Endothelial cell of umbilical vein (primary cell): ENCODE data around the gene ARHGEF28. TPM values are rescaled to one million over a fixed set of nuclear protein-coding genes. Genes with fewer than 3 reads are reported as not detected.

Experiments
- BruUV-seq: library from RNA; stranded (reverse); fragments of 400-500 nt; replicated peaks from 2 replicates; lab custom pipeline; 2021; lab: Mats Ljungman, UMichigan
- CTCF ChIA-PET: fragments of 300-600, 350-600 bp; sonication (Branson Sonifier 250); formaldehyde crosslinking; loops from one replicate; lab custom pipeline; 2021; ENCODE audit warnings: antibody characterized with exemption, inconsistent platforms; lab: Charles Lee
- POLR2A ChIA-PET: fragments of 300-600, 350-600 bp; sonication (Branson Sonifier 250); formaldehyde crosslinking; loops from one replicate; lab custom pipeline; 2021; ENCODE audit warnings: antibody characterized with exemption, inconsistent platforms; lab: Charles Lee
- DNase-seq: peaks from one replicate; pipeline ENCODE4 v3.0.0-alpha.2; 2011; ENCODE audit warnings: low read depth, low spot score
- FAIRE-seq: peaks from 2 replicates; lab custom pipeline; 2011; peaks lifted over from hg19 to GRCh38; lab: Jason Lieb, UNC
- H2AFZ ChIP-seq: 2 replicates; pipeline ENCODE4 v1.6.0; 2012; ENCODE audit warnings: low read depth, low read length, control low read depth, inconsistent platforms
- H3K27ac ChIP-seq: 2 replicates; pipeline ENCODE4 v1.5.1; 2011; ENCODE audit warnings: low read depth, mild to moderate bottlenecking, control low read depth, low read length, moderate library complexity; ENCODE audit not compliant: insufficient read depth
- H3K27me3 ChIP-seq, 2 experiments: 2 replicates each; pipeline versions ENCODE4 v1.6.0 to v1.6.1; 2011; ENCODE audit warnings: low read length in 2 of 2, mixed read lengths in 1 of 2; ENCODE audit not compliant: control insufficient read depth in 2 of 2, insufficient read depth in 2 of 2
- H3K36me3 ChIP-seq, 2 experiments: 2 replicates in 1 of 2; 3 replicates in 1 of 2; pipeline ENCODE4 v1.5.1; 2011; ENCODE audit warnings: low read length in 2 of 2, mild to moderate bottlenecking in 1 of 2, moderate library complexity in 1 of 2; ENCODE audit not compliant: control insufficient read depth in 2 of 2, insufficient read depth in 2 of 2; ENCODE audit errors: extremely low read depth in 1 of 2
- H3K4me1 ChIP-seq: 3 replicates; pipeline ENCODE4 v1.5.1; 2011; ENCODE audit warnings: mild to moderate bottlenecking, low read length; ENCODE audit not compliant: control insufficient read depth, insufficient read depth; ENCODE audit errors: extremely low read depth
- H3K4me2 ChIP-seq: 2 replicates; pipeline ENCODE4 v1.6.1; 2011; ENCODE audit warnings: low read length, control low read depth, mixed read lengths; ENCODE audit not compliant: insufficient read depth
- H3K4me3 ChIP-seq, 3 experiments: fragments of 200-600 bp in 1 of 3; sonication (generic), shearing (Covaris generic) in 1 of 3; replicated peaks in 1 of 3; 2 replicates each; pipeline ENCODE4 v1.5.1; 2011 to 2016; ENCODE audit warnings: control low read depth in 3 of 3, low read length in 3 of 3, mild to moderate bottlenecking in 2 of 3, inconsistent platforms in 1 of 3, low read depth in 1 of 3, moderate library complexity in 1 of 3; ENCODE audit not compliant: insufficient read depth in 1 of 3
- H3K79me2 ChIP-seq: 2 replicates; pipeline ENCODE4 v1.6.0; 2012; ENCODE audit warnings: low read length, inconsistent platforms; ENCODE audit not compliant: control insufficient read depth, insufficient read depth
- H3K9ac ChIP-seq: replicated peaks from 2 replicates; pipeline ENCODE3; 2011; ENCODE audit warnings: low read length, control low read depth; ENCODE audit not compliant: insufficient read depth; ENCODE audit errors: extremely low read depth
- H3K9me1 ChIP-seq: replicated peaks from 3 replicates; pipeline ENCODE4 v1.6.0; 2011; ENCODE audit warnings: mild to moderate bottlenecking, low read length; ENCODE audit not compliant: control insufficient read depth, insufficient read depth; ENCODE audit errors: extremely low read depth
- H3K9me3 ChIP-seq: replicated peaks from 2 replicates; pipeline ENCODE4 v1.5.1; 2012; ENCODE audit warnings: low read length, inconsistent platforms; ENCODE audit not compliant: control insufficient read depth, insufficient read depth
- H4K20me1 ChIP-seq: replicated peaks from 2 replicates; pipeline ENCODE3; 2011; ENCODE audit warnings: mild to moderate bottlenecking, low read length; ENCODE audit not compliant: control insufficient read depth, insufficient read depth; ENCODE audit errors: extremely low read depth
- EZH2 ChIP-seq: IDR thresholded peaks from 2 replicates; pipeline ENCODE4 v1.6.1; 2012; ENCODE audit warnings: borderline replicate concordance, low read depth, mild to moderate bottlenecking, moderate library complexity, low read length, inconsistent platforms; ENCODE audit not compliant: severe bottlenecking
- FOS ChIP-seq: IDR thresholded peaks from 2 replicates; pipeline ENCODE4 v1.6.1; 2011; ENCODE audit warnings: mild to moderate bottlenecking, low read length, moderate library complexity, borderline replicate concordance; ENCODE audit not compliant: insufficient read depth
- GATA2 ChIP-seq: IDR thresholded peaks from 2 replicates; pipeline ENCODE4 v1.7.0; 2011; ENCODE audit warnings: low read depth, mild to moderate bottlenecking, moderate library complexity, mixed read lengths, low read length; ENCODE audit not compliant: insufficient read length, insufficient read depth
- JUN ChIP-seq: IDR thresholded peaks from 2 replicates; pipeline ENCODE4 v1.6.1; 2011; ENCODE audit warnings: borderline replicate concordance, low read depth; ENCODE audit not compliant: insufficient read length, insufficient read depth
- MYC ChIP-seq: IDR thresholded peaks from one replicate; pipeline ENCODE4 v1.6.1; 2011; ENCODE audit warnings: mild to moderate bottlenecking, low read depth, low read length
- POLR2A ChIP-seq: IDR thresholded peaks from 2 replicates; pipeline ENCODE4 v1.6.1; 2012; ENCODE audit warnings: low read depth, mild to moderate bottlenecking, control low read depth, low read length
- POLR2AphosphoS5 ChIP-seq: IDR thresholded peaks from 2 replicates; pipeline ENCODE4 v1.6.1; 2012; ENCODE audit warnings: low read depth, mild to moderate bottlenecking, control low read depth, low read length, moderate library complexity; ENCODE audit not compliant: insufficient read depth
- dilution Hi-C: fragments of 300-500 bp; cut with MboI; formaldehyde crosslinking; loops from one replicate; pipeline ENCODE4 v1.15.0; 2019; ENCODE audit warnings: low sequenced_read_pairs; ENCODE audit not compliant: extremely low pct_ligation_motif_present
- intact Hi-C: fragments of 100-400 bp; cut with micrococcal nuclease; formaldehyde crosslinking; loops from one replicate; pipeline ENCODE4 v1.10.0; 2022
- polyA plus RNA-seq, 4 experiments: library from polyadenylated mRNA; depleted of rRNA in 3 of 4; stranded (reverse) in 3 of 4; unstranded in 1 of 4; fragments of >200 nt; gene quantifications; 2 replicates each; pipeline versions ENCODE4 v1.2.1 to v1.2.3, GENCODE V29; 2011 to 2012; ENCODE audit warnings: missing spikeins in 1 of 4
- total RNA-seq: library from RNA; stranded (reverse); gene quantifications from 2 replicates; pipeline ENCODE4 v1.2.3, GENCODE V29; 2021
- TF ChIP-seq, protein P1 (sequence below), 2 donors: IDR thresholded peaks; 1 replicate in 1 of 2; 2 replicates in 1 of 2; pipeline ENCODE4 v1.5.1; 2011; ENCODE audit warnings: low read length in 2 of 2, mild to moderate bottlenecking in 2 of 2, moderate library complexity in 2 of 2, control low read depth in 1 of 2, inconsistent platforms in 1 of 2, low read depth in 1 of 2; ENCODE audit not compliant: insufficient read depth in 1 of 2; ENCODE audit errors: extremely low read depth in 1 of 2
- TF ChIP-seq, protein P2 (sequence below): IDR thresholded peaks from 2 replicates; pipeline ENCODE4 v1.6.1; 2011; ENCODE audit not compliant: insufficient read depth, insufficient read length

Gene ARHGEF28
- total and polyA plus RNA-seq, 2 donors (not counting 3 experiments of a cell fraction or from before 2014, with no cell fraction given) = 29.5 to 108 TPM

GRCh38 chr5:73967347-73967746 lies 341.4 kb downstream of the ARHGEF28 start:
- FAIRE-seq = no peak

GRCh38 chr5:73968246-73968645 lies 342.2 kb downstream of the ARHGEF28 start:
- Histone ChIP-seq H3K79me2 (no peaks in the 10 kb centered on the region), H3K4me2 (no peak overlapping the region), H3K4me1 (no peaks in the 10 kb centered on the region), H3K9me1 (no peaks in the 10 kb centered on the region), H3K27me3 (peaks cover 25 to 39% of the 10 kb centered on the region in 2 experiments), H3K36me3 (no peaks in the 10 kb centered on the region), H3K27ac (no peak overlapping the region), H3K9me3 (no peaks in the 10 kb centered on the region), H4K20me1 (no peaks in the 10 kb centered on the region), H2AFZ (no peak overlapping the region), H3K4me3 (no peak overlapping the region), H3K9ac (no peak overlapping the region)
- BruUV-seq = no TSS peak
- POLR2A ChIA-PET = no interaction called here
- DNase-seq (no peak), FAIRE-seq (no peak)
- dilution Hi-C loops = no loop called here
- CTCF ChIA-PET = no interaction called here
- intact Hi-C loops = no loop called here
- TF ChIP-seq GATA2 (no peak), EZH2 (no peak), MYC (no peak), JUN (no peak), POLR2AphosphoS5 (no peak), FOS (no peak), POLR2A (no peak)
- TF ChIP-seq, protein P1, sequence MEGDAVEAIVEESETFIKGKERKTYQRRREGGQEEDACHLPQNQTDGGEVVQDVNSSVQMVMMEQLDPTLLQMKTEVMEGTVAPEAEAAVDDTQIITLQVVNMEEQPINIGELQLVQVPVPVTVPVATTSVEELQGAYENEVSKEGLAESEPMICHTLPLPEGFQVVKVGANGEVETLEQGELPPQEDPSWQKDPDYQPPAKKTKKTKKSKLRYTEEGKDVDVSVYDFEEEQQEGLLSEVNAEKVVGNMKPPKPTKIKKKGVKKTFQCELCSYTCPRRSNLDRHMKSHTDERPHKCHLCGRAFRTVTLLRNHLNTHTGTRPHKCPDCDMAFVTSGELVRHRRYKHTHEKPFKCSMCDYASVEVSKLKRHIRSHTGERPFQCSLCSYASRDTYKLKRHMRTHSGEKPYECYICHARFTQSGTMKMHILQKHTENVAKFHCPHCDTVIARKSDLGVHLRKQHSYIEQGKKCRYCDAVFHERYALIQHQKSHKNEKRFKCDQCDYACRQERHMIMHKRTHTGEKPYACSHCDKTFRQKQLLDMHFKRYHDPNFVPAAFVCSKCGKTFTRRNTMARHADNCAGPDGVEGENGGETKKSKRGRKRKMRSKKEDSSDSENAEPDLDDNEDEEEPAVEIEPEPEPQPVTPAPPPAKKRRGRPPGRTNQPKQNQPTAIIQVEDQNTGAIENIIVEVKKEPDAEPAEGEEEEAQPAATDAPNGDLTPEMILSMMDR (IDR thresholded peaks at IDR 0.05; ENCODE audit: extremely low read depth in 1 of 2, insufficient read depth in 1 of 2, low read depth in 1 of 2, low read length in 2 of 2) = no peak
- TF ChIP-seq, protein P2, sequence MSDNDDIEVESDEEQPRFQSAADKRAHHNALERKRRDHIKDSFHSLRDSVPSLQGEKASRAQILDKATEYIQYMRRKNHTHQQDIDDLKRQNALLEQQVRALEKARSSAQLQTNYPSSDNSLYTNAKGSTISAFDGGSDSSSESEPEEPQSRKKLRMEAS = no peak

More at GRCh38 chr5:73967347-73967746, 341.4 kb downstream of the ARHGEF28 start:
- H3K27me3 ChIP-seq = peaks cover 25 to 41% of the 10 kb centered on the region in 2 experiments
- no peaks in the 10 kb centered on the region for H3K36me3 ChIP-seq
- no peak for DNase-seq
- H3K9me3 ChIP-seq = no peaks in the 10 kb centered on the region
- ChIA-PET CTCF (no interaction called here), POLR2A (no interaction called here)
- intact Hi-C loops (no loop called here), dilution Hi-C loops (no loop called here)
- H3K79me2 ChIP-seq = no peaks in the 10 kb centered on the region
- H3K4me2 ChIP-seq = no peak overlapping the region
- H3K4me1 ChIP-seq = no peaks in the 10 kb centered on the region
- no peak overlapping the region for H2AFZ ChIP-seq
- H3K4me3 ChIP-seq = no peak overlapping the region
- no peak overlapping the region for H3K9ac ChIP-seq
- no TSS peak for BruUV-seq
- TF ChIP-seq MYC = no peak
- H3K9me1 ChIP-seq = no peaks in the 10 kb centered on the region
- no peak overlapping the region for H3K27ac ChIP-seq
- H4K20me1 ChIP-seq = no peaks in the 10 kb centered on the region
